Chondrocyte (in vitro differentiated cells): ENCODE measurements around the gene BANF1. TPM values are rescaled to one million over a fixed set of nuclear protein-coding genes. Genes with fewer than 3 reads are reported as not detected.

ENCODE experiments used
- DNase-seq: peaks from one replicate; pipeline ENCODE4 v3.0.0; 2021; ENCODE audit warnings: mixed read lengths, low spot score
- H3K27ac Mint-ChIP-seq: one replicate; pipeline ENCODE4 v1.8.0; 2021; ENCODE audit warnings: mild to moderate bottlenecking, moderate library complexity, mixed read lengths; ENCODE audit not compliant: unreplicated experiment
- H3K27me3 Mint-ChIP-seq: 2 replicates; pipeline ENCODE4 v1.8.0; 2021; ENCODE audit warnings: low read depth, mixed read lengths
- H3K36me3 Mint-ChIP-seq: 2 replicates; pipeline ENCODE4 v1.8.0; 2021; ENCODE audit warnings: low read depth, mixed read lengths
- H3K4me1 Mint-ChIP-seq: 2 replicates; pipeline ENCODE4 v1.8.0; 2021; ENCODE audit warnings: low read depth, mild to moderate bottlenecking, mixed read lengths
- H3K4me3 Mint-ChIP-seq: one replicate; pipeline ENCODE4 v1.8.0; 2021; ENCODE audit warnings: mild to moderate bottlenecking, moderate library complexity, mixed read lengths; ENCODE audit not compliant: unreplicated experiment
- H3K9me3 Mint-ChIP-seq: 2 replicates; pipeline ENCODE4 v1.8.0; 2021; ENCODE audit warnings: low read depth, mixed read lengths
- CTCF ChIP-seq: fragments of 200-600 bp; sonication (generic); IDR thresholded peaks from 2 replicates; pipeline ENCODE4 v1.5.0; 2021; ENCODE audit warnings: antibody characterized with exemption, mild to moderate bottlenecking, moderate library complexity
- total RNA-seq: library from RNA; stranded (reverse); gene quantifications from 3 replicates; pipeline ENCODE4 v1.2.1, GENCODE V29; 2021

Gene BANF1
- total RNA-seq, 1 donor from 2014 or later = 187 TPM

GRCh38 chr11:66052664-66052982, 50.3 kb downstream of the BANF1 start:
- Mint-ChIP-seq H3K4me3 (peak overlapping the region; percentile 99), H3K9me3 (no peaks in the 10 kb centered on the region), H3K36me3 (peaks cover 17% of the 10 kb centered on the region), H3K27me3 (no peaks in the 10 kb centered on the region), H3K4me1 (peaks cover 46% of the 10 kb centered on the region), H3K27ac (peak overlapping the region; percentile 99)
- DNase-seq = peak; percentile 21
- TF ChIP-seq CTCF = no peak

Other genes starting within 250 kb of the BANF1 start
- 13.8 to 14.6 TPM (median 14.1 TPM) in 3 replicates for gene AP5B1, start 221.5 kb upstream of the BANF1 start, total RNA-seq
- 0.12 TPM in 1 of 3 replicates, not detected in the others for gene OVOL1, start 215.4 kb upstream of the BANF1 start, total RNA-seq
- 0.79 to 1.8 TPM (median 0.80 TPM) in 3 replicates for gene SNX32, start 168.5 kb upstream of the BANF1 start, total RNA-seq
- 850 to 1,236 TPM (median 1,222 TPM) in 3 replicates for gene CFL1, start 144.3 kb upstream of the BANF1 start, total RNA-seq
- gene MUS81, start 142.1 kb upstream of the BANF1 start, total RNA-seq = 55.7 to 68.4 TPM (median 66.3 TPM) in 3 replicates
- 174 to 310 TPM (median 290 TPM) in 3 replicates for gene EFEMP2, start 129.7 kb upstream of the BANF1 start, total RNA-seq
- not detected in 3 replicates for gene CTSW, start 122.7 kb upstream of the BANF1 start, total RNA-seq
- gene FIBP, start 114.0 kb upstream of the BANF1 start, total RNA-seq = 82.7 to 100 TPM (median 83.5 TPM) in 3 replicates
- gene CCDC85B, start 111.8 kb upstream of the BANF1 start, total RNA-seq = 23.4 to 31.6 TPM (median 26.6 TPM) in 3 replicates
- 5.8 to 12.3 TPM (median 7.5 TPM) in 3 replicates for gene FOSL1, start 102.1 kb upstream of the BANF1 start, total RNA-seq
- gene C11orf68, start 83.4 kb upstream of the BANF1 start, total RNA-seq = 68.2 to 69.8 TPM (median 68.8 TPM) in 3 replicates
- gene DRAP1, start 83.1 kb upstream of the BANF1 start, total RNA-seq = 111 to 142 TPM (median 116 TPM) in 3 replicates
- gene TSGA10IP, start 57.0 kb upstream of the BANF1 start, total RNA-seq = not detected in 3 replicates
- gene SART1, start 40.8 kb upstream of the BANF1 start, total RNA-seq = 30.3 to 37.3 TPM (median 34.4 TPM) in 3 replicates
- gene EIF1AD, start 346 bp upstream of the BANF1 start, total RNA-seq = 30.6 to 36.6 TPM (median 34.0 TPM) in 3 replicates
- gene CST6, start 9.5 kb downstream of the BANF1 start, total RNA-seq = not detected in 3 replicates
- 0.44 TPM in 1 of 3 replicates, not detected in the others for gene CATSPER1, start 24.0 kb downstream of the BANF1 start, total RNA-seq
- gene GAL3ST3, start 46.7 kb downstream of the BANF1 start, total RNA-seq = 1.1 to 2.0 TPM (median 1.8 TPM) in 3 replicates
- gene SF3B2, start 49.9 kb downstream of the BANF1 start, total RNA-seq = 142 to 169 TPM (median 143 TPM) in 3 replicates
- 74.4 to 90.7 TPM (median 85.7 TPM) in 3 replicates for gene PACS1, start 67.8 kb downstream of the BANF1 start, total RNA-seq